Ascending aorta (tissue), 2 donors: ENCODE measurements around the gene ABCD1. TPM values are rescaled to one million over a fixed set of nuclear protein-coding genes. Genes with fewer than 3 reads are reported as not detected.
"Not testable (repeated sequence)": the region's sequence is repeated elsewhere in the genome, so short reads cannot be mapped to it uniquely, and the experiment has no call there.

ENCODE experiments used
- DNase-seq, 2 donors: peaks; one replicate each; pipeline ENCODE4 v3.0.0-alpha.2; 2019; ENCODE audit warnings: low spot score in 2 of 2
- H3K27ac ChIP-seq, 2 donors: fragments of 200-600 bp; sonication (generic); one replicate each; pipeline ENCODE4 v1.5.1; 2016 to 2017; ENCODE audit warnings: mild to moderate bottlenecking in 1 of 2
- H3K27me3 ChIP-seq: fragments of 200-600 bp; sonication (generic); one replicate; pipeline ENCODE4 v1.5.1; 2017
- H3K36me3 ChIP-seq, 2 donors: fragments of 200-600 bp; sonication (generic); one replicate each; pipeline ENCODE4 v1.5.1; 2016
- H3K4me1 ChIP-seq, 2 donors: fragments of 200-600 bp; sonication (generic); one replicate each; pipeline ENCODE4 v1.5.1; 2016 to 2017; ENCODE audit warnings: mild to moderate bottlenecking in 1 of 2
- H3K4me3 ChIP-seq, 2 donors: fragments of 200-600 bp; sonication (generic); one replicate each; pipeline ENCODE4 v1.5.1; 2016 to 2017; ENCODE audit warnings: mild to moderate bottlenecking in 1 of 2
- H3K9me3 ChIP-seq, 2 donors: fragments of 200-600 bp; sonication (generic); one replicate each; pipeline ENCODE4 v1.5.1; 2016
- intact Hi-C: fragments of 100-400 bp; cut with DNase I; formaldehyde crosslinking; loops from one replicate; pipeline ENCODE4 v1.15.1; 2023
- total RNA-seq: library from RNA; depleted of rRNA; stranded (reverse); fragments of >200 nt; gene quantifications from one replicate; pipeline ENCODE4 v1.1.0, GENCODE V29; 2016
- TF ChIP-seq, protein P1 (sequence below), 3 experiments: fragments of 200-600 bp in 2 of 3; fragments of 450-650 bp in 1 of 3; sonication (generic) in 2 of 3; IDR thresholded peaks; one replicate each; pipeline ENCODE4 v1.5.1; 2016 to 2019; ENCODE audit warnings: antibody characterized with exemption in 3 of 3, mild to moderate bottlenecking in 1 of 3, moderate library complexity in 1 of 3

Gene ABCD1
- total RNA-seq, 1 donor from 2014 or later = 14.7 TPM

DNA sequence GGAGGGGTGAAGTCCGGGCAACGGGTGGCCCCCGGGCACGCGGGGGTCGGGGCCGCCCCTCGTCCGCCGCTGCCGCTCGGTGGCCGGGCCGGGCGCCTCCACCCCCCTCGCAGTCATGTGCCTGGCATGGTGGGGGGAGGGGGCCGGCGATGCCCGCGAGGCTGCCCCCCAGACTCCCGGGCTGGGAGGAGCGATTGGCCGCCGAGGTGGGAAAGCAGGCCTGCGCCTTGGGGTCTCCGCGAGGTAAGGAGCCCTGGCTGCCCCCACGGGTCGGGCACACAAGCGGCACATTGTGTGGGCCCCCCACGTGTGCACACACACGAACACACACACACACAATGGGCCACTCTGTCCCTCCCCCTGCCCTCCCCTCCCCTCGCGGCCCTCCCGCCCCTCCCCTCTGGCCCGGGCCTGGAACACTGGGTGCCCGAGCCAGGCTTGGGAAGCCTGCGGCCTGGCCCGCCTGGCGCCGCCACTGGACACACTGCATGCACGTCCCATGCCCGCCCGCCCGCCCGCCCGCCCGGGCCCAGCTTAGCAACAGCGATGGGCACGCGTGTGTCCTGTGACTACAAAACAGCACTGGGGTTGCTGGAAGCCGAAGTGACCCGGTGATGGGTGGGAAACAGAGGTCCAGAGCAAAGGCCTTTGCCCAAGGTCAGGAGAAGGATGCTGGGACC lies 35.6 kb upstream of the ABCD1 start:
- Histone ChIP-seq H3K36me3 (no peaks in the 10 kb centered on the region), H3K4me1 (no peaks in the 10 kb centered on the region), H3K9me3 (no peaks in the 10 kb centered on the region), H3K27me3 (no peaks in the 10 kb centered on the region), H3K27ac (peak overlapping the region in 1 of 2 donors; percentile 50), H3K4me3 (peak overlapping the region; percentile 53 to 69)
- DNase-seq = no peak
- intact Hi-C loops = loop anchor here (5.0 kb wide), 2 partner anchors 33 to 92 kb away; partner anchors contain the start of genes ABCD1, BCAP31 and CCNQ
- TF ChIP-seq, protein P1, sequence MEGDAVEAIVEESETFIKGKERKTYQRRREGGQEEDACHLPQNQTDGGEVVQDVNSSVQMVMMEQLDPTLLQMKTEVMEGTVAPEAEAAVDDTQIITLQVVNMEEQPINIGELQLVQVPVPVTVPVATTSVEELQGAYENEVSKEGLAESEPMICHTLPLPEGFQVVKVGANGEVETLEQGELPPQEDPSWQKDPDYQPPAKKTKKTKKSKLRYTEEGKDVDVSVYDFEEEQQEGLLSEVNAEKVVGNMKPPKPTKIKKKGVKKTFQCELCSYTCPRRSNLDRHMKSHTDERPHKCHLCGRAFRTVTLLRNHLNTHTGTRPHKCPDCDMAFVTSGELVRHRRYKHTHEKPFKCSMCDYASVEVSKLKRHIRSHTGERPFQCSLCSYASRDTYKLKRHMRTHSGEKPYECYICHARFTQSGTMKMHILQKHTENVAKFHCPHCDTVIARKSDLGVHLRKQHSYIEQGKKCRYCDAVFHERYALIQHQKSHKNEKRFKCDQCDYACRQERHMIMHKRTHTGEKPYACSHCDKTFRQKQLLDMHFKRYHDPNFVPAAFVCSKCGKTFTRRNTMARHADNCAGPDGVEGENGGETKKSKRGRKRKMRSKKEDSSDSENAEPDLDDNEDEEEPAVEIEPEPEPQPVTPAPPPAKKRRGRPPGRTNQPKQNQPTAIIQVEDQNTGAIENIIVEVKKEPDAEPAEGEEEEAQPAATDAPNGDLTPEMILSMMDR (IDR thresholded peaks at IDR 0.05) = peak in 1 of 3 experiments; percentile 10

DNA sequence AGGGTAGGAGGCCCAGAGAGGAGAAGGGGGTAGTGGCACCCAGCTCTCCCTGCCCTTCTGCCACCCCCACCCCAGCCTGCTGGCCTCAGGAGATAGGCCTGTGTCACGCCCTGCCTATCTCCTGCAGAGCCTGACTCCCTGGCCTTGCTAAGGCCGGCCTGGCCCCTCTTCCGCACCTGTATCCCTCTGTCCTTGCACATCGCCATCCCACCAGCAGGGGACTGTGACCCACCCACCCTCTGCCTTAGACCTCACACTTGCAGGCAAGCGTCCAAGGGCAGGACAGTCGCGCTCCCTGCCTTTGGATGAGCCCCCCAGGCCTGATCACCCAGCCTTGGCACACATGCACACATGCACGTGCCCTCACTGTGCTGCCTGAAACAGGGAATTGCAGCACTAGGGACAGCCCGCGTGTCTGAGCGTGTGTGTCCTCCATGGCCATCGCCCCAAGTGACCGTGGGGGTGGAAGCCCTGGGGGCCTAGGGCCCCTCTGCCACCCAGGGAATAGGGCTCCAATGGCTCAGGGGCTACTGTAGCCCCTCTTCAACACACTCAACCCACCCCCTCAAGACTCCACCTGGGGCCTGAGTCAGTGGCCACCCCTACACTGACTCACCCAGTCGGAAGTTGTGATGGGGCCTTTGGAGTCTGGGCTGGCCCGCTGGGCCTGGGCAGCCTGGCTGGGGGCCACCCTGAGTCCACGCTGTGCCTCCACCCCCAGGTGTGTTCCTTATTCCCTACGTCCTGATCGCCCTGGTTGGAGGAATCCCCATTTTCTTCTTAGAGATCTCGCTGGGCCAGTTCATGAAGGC lies 34.8 kb upstream of the ABCD1 start:
- no peak for DNase-seq
- Histone ChIP-seq H3K27ac (peak overlapping the region in 1 of 2 donors; percentile 27), H3K4me3 (peak overlapping the region; percentile 53 to 69), H3K4me1 (no peaks in the 10 kb centered on the region), H3K9me3 (no peaks in the 10 kb centered on the region), H3K36me3 (no peaks in the 10 kb centered on the region), H3K27me3 (no peaks in the 10 kb centered on the region)
- TF ChIP-seq, protein P1 (IDR thresholded peaks at IDR 0.05) = no peak
- intact Hi-C loops = loop anchor here (5.0 kb wide), 2 partner anchors 32 to 93 kb away; partner anchors contain the start of genes ABCD1, BCAP31 and CCNQ

DNA sequence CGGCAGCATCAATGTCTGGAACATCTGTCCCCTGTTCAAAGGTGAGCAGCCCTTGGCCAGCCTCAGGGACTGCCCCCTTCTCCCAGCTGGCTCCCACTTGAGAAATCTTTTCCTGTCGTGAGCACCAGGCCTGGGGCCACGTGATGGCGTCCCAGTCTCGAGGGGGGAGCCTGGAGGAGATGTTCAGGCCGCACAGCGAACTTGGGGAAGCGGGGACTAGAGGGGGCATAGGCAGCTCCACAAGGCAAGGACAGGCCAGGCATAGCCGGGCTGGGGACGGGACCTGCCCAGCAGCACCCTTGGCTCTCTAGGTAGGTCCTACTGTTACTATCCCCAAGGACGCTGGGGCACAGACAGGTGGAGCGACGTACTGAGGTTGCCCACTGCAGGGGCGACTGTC lies 34.2 kb upstream of the ABCD1 start:
- no peak for DNase-seq
- H3K27me3 ChIP-seq = no peaks in the 10 kb centered on the region
- no peak overlapping the region for H3K4me3 ChIP-seq
- TF ChIP-seq, protein P1 (IDR thresholded peaks at IDR 0.05) = no peak
- no peak overlapping the region for H3K27ac ChIP-seq
- no peaks in the 10 kb centered on the region for H3K36me3 ChIP-seq
- no peaks in the 10 kb centered on the region for H3K9me3 ChIP-seq
- H3K4me1 ChIP-seq = no peaks in the 10 kb centered on the region
- intact Hi-C loops = no loop called here

DNA sequence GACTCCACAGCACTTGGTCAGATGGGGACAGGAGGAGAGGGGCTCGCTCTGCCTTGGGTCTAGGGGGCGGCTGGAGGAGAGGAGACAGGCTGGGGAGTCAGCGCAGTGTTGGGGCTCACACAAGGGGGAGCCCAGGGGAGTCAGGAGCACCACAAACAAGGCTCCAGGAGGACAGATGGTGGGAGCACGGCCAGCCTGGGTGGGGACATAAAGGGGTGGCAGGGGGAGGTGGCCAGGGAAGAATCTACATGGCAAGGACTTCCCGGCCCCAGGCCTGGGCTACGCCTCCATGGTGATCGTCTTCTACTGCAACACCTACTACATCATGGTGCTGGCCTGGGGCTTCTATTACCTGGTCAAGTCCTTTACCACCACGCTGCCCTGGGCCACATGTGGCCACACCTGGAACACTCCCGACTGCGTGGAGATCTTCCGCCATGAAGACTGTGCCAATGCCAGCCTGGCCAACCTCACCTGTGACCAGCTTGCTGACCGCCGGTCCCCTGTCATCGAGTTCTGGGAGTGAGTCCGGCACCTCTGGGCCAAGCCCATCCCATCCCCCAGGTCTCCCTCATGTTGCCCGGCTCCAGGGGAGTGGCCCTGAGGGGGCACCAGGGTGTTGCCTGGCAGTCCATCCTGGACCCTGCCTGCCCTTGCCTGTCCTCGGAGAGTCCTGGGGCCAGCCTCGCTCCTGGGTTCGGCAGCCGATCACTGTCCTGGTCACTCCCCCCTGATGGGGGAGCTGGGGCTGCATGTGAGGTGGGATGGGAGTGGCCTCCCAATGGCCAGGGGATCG lies 33.4 kb upstream of the ABCD1 start:
- H3K4me1 ChIP-seq, H3K36me3 ChIP-seq, intact Hi-C loops, H3K27me3 ChIP-seq, H3K9me3 ChIP-seq, H3K27ac ChIP-seq, H3K4me3 ChIP-seq, DNase-seq: not testable (repeated sequence)

DNA sequence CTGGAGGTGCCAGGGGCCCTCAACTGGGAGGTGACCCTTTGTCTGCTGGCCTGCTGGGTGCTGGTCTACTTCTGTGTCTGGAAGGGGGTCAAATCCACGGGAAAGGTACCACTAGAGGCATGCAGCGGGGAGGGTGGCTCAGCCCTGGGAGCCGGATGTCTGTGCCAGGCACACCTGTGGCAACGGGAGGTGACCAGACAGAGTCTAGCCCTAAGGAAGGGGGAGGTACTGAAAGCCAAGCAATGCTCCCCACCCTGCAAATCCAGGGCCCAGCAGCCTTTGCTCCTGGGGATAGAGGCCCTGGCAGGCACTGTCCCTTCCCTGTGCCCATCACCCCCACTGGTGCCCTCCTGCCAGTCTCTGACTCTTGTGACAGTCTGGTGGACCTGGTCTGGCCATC lies 32.7 kb upstream of the ABCD1 start:
- Histone ChIP-seq H3K27ac (no peak overlapping the region), H3K36me3 (no peaks in the 10 kb centered on the region), H3K27me3 (no peaks in the 10 kb centered on the region), H3K9me3 (no peaks in the 10 kb centered on the region), H3K4me1 (no peaks in the 10 kb centered on the region), H3K4me3 (no peak overlapping the region)
- DNase-seq = no peak
- TF ChIP-seq, protein P1 (IDR thresholded peaks at IDR 0.05) = no peak
- intact Hi-C loops = no loop called here
